H4 (cell line): ENCODE measurements around the gene GEMIN5. TPM values are rescaled to one million over a fixed set of nuclear protein-coding genes. Genes with fewer than 3 reads are reported as not detected.
"Not testable (repeated sequence)": the region's sequence is repeated elsewhere in the genome, so short reads cannot be mapped to it uniquely, and the experiment has no call there.

ENCODE experiments used
- DNase-seq: peaks from one replicate; pipeline ENCODE4 v3.0.0-alpha.2; 2015; ENCODE audit warnings: low spot score
- total RNA-seq: library from RNA; depleted of rRNA; stranded (reverse); fragments of >200 nt; shearing (Covaris generic); gene quantifications from 2 replicates; pipeline ENCODE4 v1.2.3, GENCODE V29; 2014; rRNA removed

The GEMIN5 gene
- total RNA-seq, result 9.7 and 12.6 TPM in 2 replicates

GRCh38 chr5:154937718-154938466, at the start of gene GEMIN5:
GEMIN5 (minus strand) TSS chr5:154938211; CDS start chr5:154938133, 78 bp downstream.
- DNase-seq, result peak; percentile 77

- DNase-seq, result no peak
Measured at GRCh38 chr5:154986151-154986550, 48.1 kb upstream of the GEMIN5 start.

- no peak for DNase-seq
Measured at GRCh38 chr5:154984946-154985516, 47.0 kb upstream of the GEMIN5 start.

- not testable (repeated sequence) for DNase-seq
Measured at GRCh38 chr5:154978294-154978693, 40.3 kb upstream of the GEMIN5 start.

GRCh38 chr5:154977409-154977808, 39.4 kb upstream of the GEMIN5 start:
- no peak for DNase-seq

GRCh38 chr5:154976082-154976481, 38.1 kb upstream of the GEMIN5 start:
- DNase-seq, result not testable (repeated sequence)

- peak; percentile 25 for DNase-seq
Measured at GRCh38 chr5:154972476-154973080, 34.6 kb upstream of the GEMIN5 start.

GRCh38 chr5:154971501-154971900, 33.5 kb upstream of the GEMIN5 start:
- no peak for DNase-seq

GRCh38 chr5:154970759-154971158, 32.7 kb upstream of the GEMIN5 start:
- DNase-seq, result no peak

GRCh38 chr5:154968953-154969352, 30.9 kb upstream of the GEMIN5 start:
- DNase-seq, result no peak

GRCh38 chr5:154967421-154968024, 29.5 kb upstream of the GEMIN5 start:
- no peak for DNase-seq

- no peak for DNase-seq
Measured at GRCh38 chr5:154966874-154967273, 28.9 kb upstream of the GEMIN5 start.

- DNase-seq, result no peak
Measured at GRCh38 chr5:154966081-154966841, 28.2 kb upstream of the GEMIN5 start.

- no peak for DNase-seq
Measured at GRCh38 chr5:154962494-154962893, 24.5 kb upstream of the GEMIN5 start.

GRCh38 chr5:154956712-154957111, 18.7 kb upstream of the GEMIN5 start:
- DNase-seq, result no peak

- DNase-seq, result no peak
Measured at GRCh38 chr5:154949781-154950180, 11.8 kb upstream of the GEMIN5 start.

- DNase-seq, result no peak
Measured at GRCh38 chr5:154948313-154948712, 10.3 kb upstream of the GEMIN5 start.

GRCh38 chr5:154947778-154948177, 9.8 kb upstream of the GEMIN5 start:
- no peak for DNase-seq

GRCh38 chr5:154945695-154946301, 7.8 kb upstream of the GEMIN5 start:
- no peak for DNase-seq

GRCh38 chr5:154944716-154945115, 6.7 kb upstream of the GEMIN5 start:
- DNase-seq, result no peak

- DNase-seq, result no peak
Measured at GRCh38 chr5:154943527-154943926, 5.5 kb upstream of the GEMIN5 start.
